Transverse colon (tissue), 4 donors: ENCODE data around the gene COL13A1. TPM values are rescaled to one million over a fixed set of nuclear protein-coding genes. Genes with fewer than 3 reads are reported as not detected.

Experiments
- DNase-seq: peaks from one replicate; pipeline ENCODE4 v3.0.0-alpha.2; 2019
- H3K27ac ChIP-seq, 4 donors: fragments of 200-600 bp; sonication (generic); 2 replicates each; pipeline ENCODE4 v1.5.1; 2016 to 2018; ENCODE audit warnings: inconsistent platforms in 4 of 4
- H3K27me3 ChIP-seq: fragments of 200-600 bp; sonication (generic); 2 replicates; pipeline ENCODE4 v1.5.1; 2017; ENCODE audit warnings: inconsistent platforms
- H3K36me3 ChIP-seq, 4 donors: fragments of 200-600 bp; sonication (generic); 2 replicates each; pipeline ENCODE4 v1.5.1; 2017 to 2019; ENCODE audit warnings: inconsistent platforms in 4 of 4
- H3K4me1 ChIP-seq, 4 donors: fragments of 200-600 bp; sonication (generic); 2 replicates each; pipeline ENCODE4 v1.5.1; 2017 to 2020; ENCODE audit warnings: inconsistent platforms in 4 of 4
- H3K4me3 ChIP-seq, 4 donors: fragments of 200-600 bp; sonication (generic); 1 replicate in 1 of 4; 2 replicates in 3 of 4; pipeline versions ENCODE4 v1.5.1 to v1.6.1; 2017 to 2019; ENCODE audit warnings: inconsistent platforms in 4 of 4
- H3K9me3 ChIP-seq, 2 donors: fragments of 200-600 bp; sonication (generic); 2 replicates each; pipeline ENCODE4 v1.5.1; 2017 to 2019; ENCODE audit warnings: inconsistent platforms in 2 of 2
- EP300 ChIP-seq: sonication (generic); formaldehyde crosslinking; IDR thresholded peaks from one replicate; pipeline ENCODE4 v1.6.1; 2017; ENCODE audit warnings: antibody characterized with exemption, low read depth
- POLR2A ChIP-seq: fragments of 450-650 bp; IDR thresholded peaks from one replicate; pipeline ENCODE4 v1.6.1; 2016; ENCODE audit warnings: antibody characterized with exemption, mild to moderate bottlenecking, moderate library complexity
- POLR2AphosphoS5 ChIP-seq, 3 donors: sonication (generic); formaldehyde crosslinking; IDR thresholded peaks; one replicate each; pipeline ENCODE4 v1.6.1; 2016; ENCODE audit warnings: antibody characterized with exemption in 3 of 3
- WGBS, 2 donors: methylation state at CpG; one replicate each; pipeline ENCODE4 v1.1.5; 2018; ENCODE audit warnings: low coverage in 1 of 2; 5-methylcytosine and 5-hydroxymethylcytosine counted together
- in situ Hi-C, 4 donors: fragments of 200-750 bp; cut with MboI; loops; one replicate each; pipeline versions ENCODE4 v1.15.0 to v1.15.1; 2017; ENCODE audit warnings: low sequenced_read_pairs in 3 of 4, low pct_ligation_motif_present in 1 of 4, low pct_unique_long_range_greater_than_20kb in 1 of 4
- intact Hi-C: fragments of 100-400 bp; cut with DNase I; formaldehyde crosslinking; loops from one replicate; pipeline ENCODE4 v1.15.1; 2023; ENCODE audit warnings: low total_unique reads
- total RNA-seq, 4 donors: library from RNA; depleted of rRNA; stranded (reverse); fragments of >200 nt; gene quantifications; one replicate each; pipeline ENCODE4 v1.1.0, GENCODE V29; 2016
- TF ChIP-seq, protein P1 (sequence below), 5 experiments: fragments of 200-600 bp in 3 of 5; fragments of 450-650 bp in 2 of 5; sonication (generic) in 3 of 5; IDR thresholded peaks; 1 replicate in 2 of 5; 2 replicates in 3 of 5; pipeline ENCODE4 v1.5.1; 2016 to 2017; ENCODE audit warnings: antibody characterized with exemption in 5 of 5, inconsistent platforms in 3 of 5, mild to moderate bottlenecking in 2 of 5, moderate library complexity in 1 of 5

The COL13A1 gene
- total RNA-seq, 4 donors from 2014 or later, result 0.68 to 8.2 (median 2.1) TPM

DNA sequence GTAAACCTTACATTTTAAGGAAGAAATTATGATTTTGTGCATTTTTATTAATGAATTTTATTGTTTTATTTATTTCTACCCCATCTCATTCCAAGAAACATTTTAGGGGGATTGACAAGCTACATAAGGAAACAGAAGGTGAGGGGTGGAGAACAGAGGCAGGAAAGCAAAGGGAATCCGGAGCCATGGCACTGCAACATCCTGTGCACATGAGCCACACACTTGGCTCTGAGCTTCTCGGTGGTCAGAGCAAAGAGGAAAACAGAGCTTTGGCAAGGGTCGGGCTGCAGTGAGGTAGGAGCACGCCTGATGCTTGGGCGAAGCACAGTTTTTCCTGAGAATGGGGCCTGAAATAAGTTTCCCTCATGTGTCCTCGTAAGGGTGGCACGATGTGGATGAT, 68.9 kb downstream of the COL13A1 start:
- no peak overlapping the region for H3K27ac ChIP-seq
- TF ChIP-seq POLR2AphosphoS5 (IDR thresholded peaks at IDR 0.05) (no peak), POLR2A (no peak), EP300 (no peak)
- TF ChIP-seq, protein P1, sequence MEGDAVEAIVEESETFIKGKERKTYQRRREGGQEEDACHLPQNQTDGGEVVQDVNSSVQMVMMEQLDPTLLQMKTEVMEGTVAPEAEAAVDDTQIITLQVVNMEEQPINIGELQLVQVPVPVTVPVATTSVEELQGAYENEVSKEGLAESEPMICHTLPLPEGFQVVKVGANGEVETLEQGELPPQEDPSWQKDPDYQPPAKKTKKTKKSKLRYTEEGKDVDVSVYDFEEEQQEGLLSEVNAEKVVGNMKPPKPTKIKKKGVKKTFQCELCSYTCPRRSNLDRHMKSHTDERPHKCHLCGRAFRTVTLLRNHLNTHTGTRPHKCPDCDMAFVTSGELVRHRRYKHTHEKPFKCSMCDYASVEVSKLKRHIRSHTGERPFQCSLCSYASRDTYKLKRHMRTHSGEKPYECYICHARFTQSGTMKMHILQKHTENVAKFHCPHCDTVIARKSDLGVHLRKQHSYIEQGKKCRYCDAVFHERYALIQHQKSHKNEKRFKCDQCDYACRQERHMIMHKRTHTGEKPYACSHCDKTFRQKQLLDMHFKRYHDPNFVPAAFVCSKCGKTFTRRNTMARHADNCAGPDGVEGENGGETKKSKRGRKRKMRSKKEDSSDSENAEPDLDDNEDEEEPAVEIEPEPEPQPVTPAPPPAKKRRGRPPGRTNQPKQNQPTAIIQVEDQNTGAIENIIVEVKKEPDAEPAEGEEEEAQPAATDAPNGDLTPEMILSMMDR (IDR thresholded peaks at IDR 0.05), result no peak
- DNase-seq, result no peak
- intact Hi-C loops, result no loop called here
- H3K9me3 ChIP-seq, result no peaks in the 10 kb centered on the region
- H3K4me1 ChIP-seq, result peaks cover 12 to 41% (median 36%) of the 10 kb centered on the region in 4 donors
- no peak overlapping the region for H3K4me3 ChIP-seq
- in situ Hi-C loops, result no loop called here
- no peaks in the 10 kb centered on the region for H3K27me3 ChIP-seq
- H3K36me3 ChIP-seq, result no peaks in the 10 kb centered on the region
- WGBS, 2 donors, result 62 to 82% methylated on average over 2 to 7 of the region's 7 CpGs

DNA sequence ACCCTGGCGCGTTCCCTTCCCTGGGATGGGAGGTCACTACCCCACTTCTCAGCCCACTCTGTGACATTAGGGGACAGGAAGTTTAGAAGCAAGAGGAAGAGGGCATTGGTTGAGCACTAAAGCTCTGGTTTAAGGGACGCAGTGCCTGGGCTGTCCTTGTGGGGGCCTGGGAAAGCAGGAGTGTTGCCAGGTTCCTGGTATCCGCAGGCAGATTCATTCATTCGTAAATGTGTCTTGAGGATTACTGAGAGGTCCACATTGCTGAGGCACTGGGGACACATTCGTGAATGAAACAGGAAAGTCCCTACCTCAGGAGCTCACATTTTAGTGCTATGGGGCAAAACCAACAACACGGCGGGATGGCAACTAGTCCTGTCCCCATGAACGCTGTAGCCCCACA, 69.4 kb downstream of the COL13A1 start:
- H3K27me3 ChIP-seq, result no peaks in the 10 kb centered on the region
- no peaks in the 10 kb centered on the region for H3K9me3 ChIP-seq
- in situ Hi-C loops, result no loop called here
- intact Hi-C loops, result no loop called here
- peaks cover 10 to 37% (median 32%) of the 10 kb centered on the region in 4 donors for H3K4me1 ChIP-seq
- H3K4me3 ChIP-seq, result no peak overlapping the region
- H3K27ac ChIP-seq, result no peak overlapping the region
- H3K36me3 ChIP-seq, result no peaks in the 10 kb centered on the region
- DNase-seq, result no peak
- no peak for TF ChIP-seq EP300
- TF ChIP-seq POLR2A, result no peak
- TF ChIP-seq, protein P1 (IDR thresholded peaks at IDR 0.05), result no peak
- no peak for TF ChIP-seq POLR2AphosphoS5 (IDR thresholded peaks at IDR 0.05)
- 82% methylated on average over 9 of the region's 9 CpGs; no CpG with 5 or more reads in 1 of the 2 donors for WGBS, 2 donors

DNA sequence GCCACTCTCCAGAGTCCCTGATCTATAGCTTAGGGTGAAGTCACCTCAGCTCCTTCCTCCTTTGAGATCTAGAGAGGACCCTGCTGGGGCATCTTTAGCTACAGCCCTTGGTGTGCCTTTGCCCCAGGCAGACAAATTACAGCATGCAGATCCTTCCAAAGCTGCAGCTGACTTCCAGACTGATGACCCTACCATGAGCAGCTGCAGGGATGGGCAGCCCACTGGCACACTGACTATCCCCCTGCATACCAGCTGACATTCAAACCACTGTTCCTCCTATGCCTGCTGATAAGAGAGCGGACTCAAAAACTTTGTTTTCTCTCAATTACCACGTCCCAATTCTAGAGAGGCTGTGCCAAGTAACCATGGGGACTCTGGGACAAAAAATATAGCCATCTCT, 70.6 kb downstream of the COL13A1 start:
- H3K4me3 ChIP-seq, result no peak overlapping the region
- no peaks in the 10 kb centered on the region for H3K36me3 ChIP-seq
- no peaks in the 10 kb centered on the region for H3K9me3 ChIP-seq
- peaks cover 5 to 24% (median 20%) of the 10 kb centered on the region in 4 donors for H3K4me1 ChIP-seq
- no peaks in the 10 kb centered on the region for H3K27me3 ChIP-seq
- no peak for DNase-seq
- TF ChIP-seq, protein P1 (IDR thresholded peaks at IDR 0.05), result no peak
- TF ChIP-seq POLR2A, result no peak
- no peak for TF ChIP-seq POLR2AphosphoS5 (IDR thresholded peaks at IDR 0.05)
- TF ChIP-seq EP300, result no peak
- 74% methylated on average over 2 of the region's 2 CpGs; no CpG with 5 or more reads in 1 of the 2 donors for WGBS, 2 donors
- no peak overlapping the region for H3K27ac ChIP-seq
- intact Hi-C loops (no loop called here), in situ Hi-C loops (no loop called here)

DNA sequence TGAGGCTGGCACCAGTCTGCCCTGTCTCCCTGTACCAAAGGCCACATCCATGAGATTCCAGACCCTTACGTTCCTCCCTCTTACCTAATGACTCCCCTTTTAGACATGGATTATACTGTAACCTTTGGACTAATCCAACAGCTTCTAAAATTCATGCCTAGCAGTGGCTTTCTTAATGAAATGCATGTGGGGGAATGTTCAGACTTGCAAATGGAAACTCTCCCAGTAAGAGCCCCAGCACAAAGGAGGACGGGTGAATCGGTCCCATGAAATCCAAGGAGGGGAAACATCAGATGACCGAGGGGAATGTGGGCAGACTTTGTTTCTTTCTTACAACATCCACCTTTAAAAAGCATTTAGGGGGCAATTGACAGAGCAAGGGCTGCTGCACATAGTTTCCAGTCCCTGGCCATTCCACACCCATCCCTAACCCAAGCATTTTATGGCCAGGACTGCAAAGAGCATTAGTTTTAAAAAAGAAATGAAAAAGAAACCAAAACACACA, 71.5 kb downstream of the COL13A1 start:
- in situ Hi-C loops (no loop called here), intact Hi-C loops (no loop called here)
- H3K4me1 ChIP-seq, result peaks cover 5 to 17% (median 15%) of the 10 kb centered on the region in 4 donors
- H3K4me3 ChIP-seq, result no peak overlapping the region
- 85 to 93% methylated on average over 2 to 4 of the region's 4 CpGs for WGBS, 2 donors
- TF ChIP-seq POLR2AphosphoS5 (IDR thresholded peaks at IDR 0.05) (no peak), POLR2A (no peak), EP300 (no peak)
- TF ChIP-seq, protein P1 (IDR thresholded peaks at IDR 0.05), result no peak
- H3K27me3 ChIP-seq, result no peaks in the 10 kb centered on the region
- no peaks in the 10 kb centered on the region for H3K36me3 ChIP-seq
- H3K9me3 ChIP-seq, result no peaks in the 10 kb centered on the region
- no peak overlapping the region for H3K27ac ChIP-seq
- no peak for DNase-seq
